ENCODE data around the gene TRIM44. TPM values are rescaled to one million over a fixed set of nuclear protein-coding genes. Genes with fewer than 3 reads are reported as not detected.
A peak's percentile ranks its signal among the peaks of the same experiment; 100 is the strongest.

Gene TRIM44
- total RNA-seq, 3 donors from 2014 or later (not counting 1 experiment from before 2014, with no cell fraction given), result 47.0 to 62.6 (median 51.9) TPM

GRCh38 chr11:35798983-35799382 is 136.4 kb downstream of the TRIM44 start:
- H3K36me3 Mint-ChIP-seq, result peaks cover 7% of the 10 kb centered on the region
- no peak overlapping the region for H3K27ac ChIP-seq (ENCODE audit: low read length)
- no peaks in the 10 kb centered on the region for H3K9me3 Mint-ChIP-seq
- intact Hi-C loops (cut with micrococcal nuclease), result no loop called here
- H3K4me1 ChIP-seq (ENCODE audit: control insufficient read depth, insufficient read depth, low read length), result peaks cover 3% of the 10 kb centered on the region
- H3K27me3 Mint-ChIP-seq (ENCODE audit: low read depth in 2 of 2), result no peaks in the 10 kb centered on the region
- H3K4me3 ChIP-seq (ENCODE audit: low read length), result no peak overlapping the region
- no peak overlapping the region for H3K27ac Mint-ChIP-seq
- no peak for TF ChIP-seq CTCF (IDR thresholded peaks at IDR 0.05)
- peak in 1 of 3 donors; percentile 48 for ATAC-seq
- DNase-seq, result no peak
- WGBS (ENCODE audit: insufficient coverage), result 95% methylated on average over 1 of the region's 1 CpG
- H3K4me1 Mint-ChIP-seq, result peaks cover 50 to 66% of the 10 kb centered on the region in 2 donors
- no peaks in the 10 kb centered on the region for H3K9me3 ChIP-seq (ENCODE audit: control insufficient read depth, insufficient read depth, low read length)
- no peaks in the 10 kb centered on the region for H3K36me3 ChIP-seq (ENCODE audit: control insufficient read depth, insufficient read depth, low read length)
- H3K27me3 ChIP-seq (ENCODE audit: control insufficient read depth, insufficient read depth, low read length), result no peaks in the 10 kb centered on the region
- no peak overlapping the region for H3K4me3 Mint-ChIP-seq

GRCh38 chr11:35799655-35800054 is 137.1 kb downstream of the TRIM44 start:
- H3K4me3 ChIP-seq (ENCODE audit: low read length), result no peak overlapping the region
- H3K4me1 Mint-ChIP-seq, result peaks cover 50 to 66% of the 10 kb centered on the region in 2 donors
- intact Hi-C loops (cut with micrococcal nuclease), result no loop called here
- ATAC-seq (no peak), DNase-seq (no peak)
- H3K27me3 ChIP-seq (ENCODE audit: control insufficient read depth, insufficient read depth, low read length), result no peaks in the 10 kb centered on the region
- no peaks in the 10 kb centered on the region for H3K27me3 Mint-ChIP-seq (ENCODE audit: low read depth in 2 of 2)
- H3K27ac Mint-ChIP-seq, result no peak overlapping the region
- H3K9me3 ChIP-seq (ENCODE audit: control insufficient read depth, insufficient read depth, low read length), result no peaks in the 10 kb centered on the region
- peaks cover 3% of the 10 kb centered on the region for H3K4me1 ChIP-seq (ENCODE audit: control insufficient read depth, insufficient read depth, low read length)
- WGBS (ENCODE audit: insufficient coverage), result 98% methylated on average over 3 of the region's 3 CpGs
- H3K9me3 Mint-ChIP-seq, result no peaks in the 10 kb centered on the region
- TF ChIP-seq CTCF (IDR thresholded peaks at IDR 0.05), result no peak
- no peak overlapping the region for H3K4me3 Mint-ChIP-seq
- H3K36me3 ChIP-seq (ENCODE audit: control insufficient read depth, insufficient read depth, low read length), result no peaks in the 10 kb centered on the region
- H3K27ac ChIP-seq (ENCODE audit: low read length), result no peak overlapping the region
- H3K36me3 Mint-ChIP-seq, result peaks cover 7% of the 10 kb centered on the region

GRCh38 chr11:35800970-35801953 is 138.7 kb downstream of the TRIM44 start:
- no peak for TF ChIP-seq CTCF (IDR thresholded peaks at IDR 0.05)
- H3K36me3 Mint-ChIP-seq, result peaks cover 7% of the 10 kb centered on the region
- H3K27me3 Mint-ChIP-seq (ENCODE audit: low read depth in 2 of 2), result no peaks in the 10 kb centered on the region
- Histone ChIP-seq H3K27me3 (ENCODE audit: control insufficient read depth, insufficient read depth, low read length) (no peaks in the 10 kb centered on the region), H3K4me1 (ENCODE audit: control insufficient read depth, insufficient read depth, low read length) (peaks cover 3% of the 10 kb centered on the region), H3K9me3 (ENCODE audit: control insufficient read depth, insufficient read depth, low read length) (no peaks in the 10 kb centered on the region), H3K27ac (ENCODE audit: low read length) (no peak overlapping the region), H3K4me3 (ENCODE audit: low read length) (no peak overlapping the region), H3K36me3 (ENCODE audit: control insufficient read depth, insufficient read depth, low read length) (peaks cover 2% of the 10 kb centered on the region)
- WGBS (ENCODE audit: insufficient coverage), result 44% methylated on average over 3 of the region's 5 CpGs
- intact Hi-C loops (cut with micrococcal nuclease), result no loop called here
- peak; percentile 34 to 82 (median 48) for ATAC-seq
- H3K4me1 Mint-ChIP-seq, result peaks cover 39 to 53% of the 10 kb centered on the region in 2 donors
- no peak overlapping the region for H3K4me3 Mint-ChIP-seq
- no peak for DNase-seq
- H3K27ac Mint-ChIP-seq, result peak overlapping the region; percentile 36 to 39
- no peaks in the 10 kb centered on the region for H3K9me3 Mint-ChIP-seq
